Nucleus accumbens (tissue), 56 donors: ENCODE data around the gene MACROD2.

Experiments
- DNase-seq, 56 donors: peaks; one replicate each; lab custom pipeline; 2025; lab: John Stamatoyannopoulos, UW

MACROD2 gene

DNA sequence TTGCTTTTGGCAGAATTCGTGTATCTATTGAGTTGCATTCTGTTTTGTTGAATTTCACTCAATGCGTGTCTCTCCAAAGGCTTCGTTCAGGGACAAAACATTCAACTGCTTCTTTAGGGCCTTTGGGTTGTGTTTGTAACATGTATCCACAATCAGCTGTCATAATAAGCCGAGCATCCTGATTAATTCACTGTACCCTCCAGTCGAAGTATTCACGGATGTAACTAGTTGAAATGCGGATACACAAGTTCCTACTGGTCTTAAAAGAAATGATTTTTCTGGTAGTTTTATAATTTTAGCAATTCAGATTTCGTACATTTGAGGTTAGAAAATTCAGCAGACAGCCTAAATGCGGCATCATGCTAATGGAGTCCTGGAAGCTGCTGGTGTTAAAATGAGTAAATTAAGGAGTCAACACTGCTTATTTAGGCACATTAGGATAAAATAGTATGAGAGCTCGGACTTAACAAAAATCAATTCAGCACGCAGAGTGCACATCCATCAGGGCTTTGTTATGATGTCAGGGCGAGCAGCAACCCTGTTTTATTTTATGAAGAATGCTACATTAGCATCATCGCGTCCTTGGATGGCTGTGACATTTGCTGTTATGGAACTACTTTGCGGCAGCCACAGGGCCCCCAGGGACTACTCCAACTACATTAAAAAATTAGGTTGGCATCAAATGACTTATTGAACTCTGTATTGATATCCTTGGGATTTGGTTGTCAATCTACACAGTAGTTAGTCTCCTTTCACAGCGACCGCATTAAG, 831.4 kb downstream of the MACROD2 start:
- DNase-seq: no peak

DNA sequence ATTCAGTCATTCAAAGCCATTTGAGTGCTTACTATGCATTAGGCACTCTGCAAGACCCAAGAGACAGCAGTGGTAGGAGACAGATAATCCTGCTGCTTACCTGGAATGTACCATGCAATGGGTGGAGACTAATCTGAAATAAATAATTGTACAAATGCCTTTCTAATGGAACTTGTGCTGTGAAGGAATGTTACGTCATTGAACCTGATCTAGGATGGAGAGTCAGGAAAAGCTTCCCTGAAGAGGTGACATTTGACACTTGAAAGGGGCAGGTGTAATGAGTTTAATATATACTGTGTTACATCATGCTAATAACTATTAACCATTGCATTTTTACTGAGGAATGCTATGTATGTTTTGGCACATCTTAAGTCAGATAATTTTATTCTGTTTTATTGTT, 833.1 kb downstream of the MACROD2 start:
- no peak for DNase-seq

DNA sequence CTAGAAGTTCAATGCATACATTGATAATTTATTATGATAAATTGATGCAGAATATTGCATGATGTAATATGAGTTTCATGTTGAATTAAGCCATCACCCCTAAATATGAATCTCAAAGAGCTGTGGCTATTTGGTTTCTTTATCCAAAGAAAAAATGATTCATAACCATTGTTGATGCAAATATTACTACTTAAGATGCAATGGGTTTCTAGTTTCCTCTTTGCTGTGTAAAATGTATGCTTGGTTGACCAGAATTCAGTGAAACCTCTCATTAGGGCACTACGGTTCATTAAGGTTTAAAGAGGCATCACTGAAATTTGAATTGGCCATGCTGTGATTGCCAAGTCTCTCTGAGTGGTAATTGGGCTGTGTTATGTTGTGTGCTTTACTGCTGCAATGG, 834.6 kb downstream of the MACROD2 start:
- DNase-seq: no peak

DNA sequence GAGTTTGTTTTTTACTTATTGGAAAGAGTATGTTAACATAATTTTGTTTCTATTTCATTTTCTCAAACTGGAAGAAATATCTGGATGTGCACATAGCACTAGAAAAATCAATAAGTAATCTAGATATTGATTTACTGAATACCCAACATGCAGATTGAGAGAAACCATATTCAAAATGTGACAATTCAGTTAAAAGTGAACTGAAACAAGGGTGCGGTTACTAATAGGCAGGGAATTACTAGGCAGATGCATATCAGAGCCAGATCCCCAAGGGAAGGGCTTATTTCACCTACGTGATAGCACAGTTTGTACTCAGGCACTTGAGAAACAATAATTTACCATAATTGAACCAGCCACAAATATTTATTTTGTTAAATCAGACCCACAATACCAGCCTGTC, 835.1 kb downstream of the MACROD2 start:
- no peak for DNase-seq

DNA sequence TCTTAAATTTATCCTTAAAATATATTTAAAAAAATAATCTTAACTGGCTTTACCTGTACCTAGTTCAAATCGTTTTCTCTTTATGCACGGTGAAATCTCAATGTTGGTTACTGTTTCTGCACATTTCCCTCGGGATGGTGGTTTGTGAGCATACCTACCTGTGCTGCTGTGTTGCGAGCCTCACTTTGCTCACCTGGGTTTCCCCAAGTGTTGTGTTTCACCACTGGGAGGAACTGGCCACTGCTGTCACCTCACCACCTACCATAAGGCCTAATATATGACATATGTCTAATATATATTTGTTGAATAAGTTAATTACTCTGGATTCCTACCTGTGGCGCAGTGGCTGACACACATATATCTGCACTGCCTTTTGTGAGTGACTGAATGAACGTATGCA, 835.6 kb downstream of the MACROD2 start:
- DNase-seq: no peak

DNA sequence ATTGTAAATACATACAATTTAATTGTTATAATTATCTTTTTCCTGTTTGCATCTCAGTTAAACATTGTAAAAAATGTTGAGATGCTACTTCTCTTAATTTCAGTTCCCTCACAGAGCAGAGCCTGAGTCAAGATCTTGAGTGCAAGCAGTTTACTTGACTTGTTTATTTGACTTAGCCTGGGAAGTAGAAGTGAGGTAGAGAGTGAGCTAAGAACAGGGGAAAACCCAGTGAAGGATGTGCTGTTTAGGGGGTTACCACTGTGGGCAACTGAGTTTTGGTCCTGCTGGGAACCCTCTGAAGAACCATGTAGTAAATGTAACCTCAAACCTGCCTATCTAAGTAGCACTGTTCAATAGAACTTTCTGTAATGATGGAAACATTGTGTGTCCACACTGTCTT, 837.3 kb downstream of the MACROD2 start:
- no peak for DNase-seq

DNA sequence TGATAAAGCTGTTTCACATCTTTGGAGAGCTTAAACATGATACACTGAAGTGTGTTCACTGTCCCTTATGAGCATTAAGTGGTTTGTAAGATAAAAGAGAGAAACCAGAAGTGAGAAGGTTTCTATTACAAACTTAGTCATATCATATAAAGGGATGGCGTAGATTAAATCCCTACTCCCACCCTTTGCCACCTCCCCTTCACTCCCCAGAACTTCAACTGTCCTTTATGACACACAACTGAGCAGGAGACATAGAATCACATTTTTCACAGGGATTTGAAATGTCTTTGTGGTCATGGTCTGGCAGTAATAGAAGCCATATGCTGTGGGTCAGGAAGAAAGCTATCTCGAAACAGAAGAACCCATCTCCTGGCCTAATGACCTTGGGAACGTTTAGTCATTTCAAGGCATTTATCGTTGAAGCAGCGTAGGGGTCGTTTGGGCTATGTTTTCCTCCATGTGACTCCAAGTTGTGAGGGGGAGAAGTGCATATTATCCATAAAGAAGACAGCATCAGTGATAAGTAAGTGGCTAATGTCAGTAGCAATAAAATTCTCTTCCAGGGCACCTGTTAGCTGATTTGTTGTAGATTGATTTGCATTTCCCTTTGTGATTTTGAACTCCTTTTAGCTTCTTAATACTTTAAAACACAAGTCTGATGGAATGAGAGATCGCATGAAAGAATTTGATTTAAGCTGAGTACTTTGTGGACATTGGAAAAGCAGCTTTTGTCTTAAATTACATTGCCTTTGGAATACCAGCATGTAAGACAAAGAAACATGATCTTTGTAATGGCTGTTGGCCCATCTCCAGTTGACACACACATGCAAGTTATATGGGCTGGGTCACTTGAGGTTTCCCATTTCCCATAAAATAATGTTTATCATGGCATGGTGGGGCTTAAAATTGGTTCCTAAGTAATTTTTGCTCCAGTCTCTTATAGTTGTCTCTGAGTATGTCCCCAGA, 843.6 kb downstream of the MACROD2 start:
- no peak for DNase-seq

DNA sequence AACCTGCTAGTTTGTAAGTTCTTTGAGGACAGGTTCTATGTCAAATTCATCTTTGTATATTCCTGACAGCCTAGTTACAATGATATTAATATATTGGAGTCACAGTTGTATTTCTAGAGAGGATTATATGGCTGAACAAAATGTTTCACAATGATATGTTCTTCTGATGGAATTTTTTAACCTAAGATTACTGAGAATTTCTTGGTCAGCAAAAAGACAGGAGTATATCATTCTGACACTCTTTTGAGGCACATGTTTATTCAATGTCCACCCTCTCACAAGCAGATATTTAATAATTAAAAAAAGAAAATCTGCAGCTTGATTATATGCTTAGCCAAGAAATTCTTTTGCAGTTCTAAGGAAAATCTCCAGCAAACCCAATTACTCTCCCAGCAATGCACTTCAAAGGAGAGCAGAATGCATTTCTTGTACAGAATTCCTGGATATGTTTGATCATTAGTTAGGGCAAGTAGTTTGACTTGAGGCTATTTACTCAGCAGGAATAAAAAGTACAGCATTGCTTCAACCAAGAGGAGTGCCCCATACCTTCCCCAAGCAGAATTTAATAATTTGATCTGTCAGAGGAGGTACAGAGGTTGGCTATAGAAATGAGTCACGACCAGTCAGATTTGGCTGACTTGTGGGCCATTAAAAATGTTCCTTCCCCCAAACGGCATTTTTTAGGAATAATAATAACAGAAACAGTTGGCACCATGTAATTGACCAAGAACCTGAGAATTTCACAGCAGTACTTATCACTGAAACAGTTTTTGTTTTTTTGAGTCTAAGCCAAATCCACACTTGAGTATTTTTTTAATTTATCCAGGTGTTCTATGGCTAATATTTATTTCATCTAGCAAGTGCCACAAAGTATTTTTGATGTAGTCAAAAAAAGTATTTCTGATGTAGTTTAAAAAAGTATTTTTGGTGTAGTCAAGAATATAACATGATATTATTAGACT, 850.2 kb downstream of the MACROD2 start:
- DNase-seq: no peak

DNA sequence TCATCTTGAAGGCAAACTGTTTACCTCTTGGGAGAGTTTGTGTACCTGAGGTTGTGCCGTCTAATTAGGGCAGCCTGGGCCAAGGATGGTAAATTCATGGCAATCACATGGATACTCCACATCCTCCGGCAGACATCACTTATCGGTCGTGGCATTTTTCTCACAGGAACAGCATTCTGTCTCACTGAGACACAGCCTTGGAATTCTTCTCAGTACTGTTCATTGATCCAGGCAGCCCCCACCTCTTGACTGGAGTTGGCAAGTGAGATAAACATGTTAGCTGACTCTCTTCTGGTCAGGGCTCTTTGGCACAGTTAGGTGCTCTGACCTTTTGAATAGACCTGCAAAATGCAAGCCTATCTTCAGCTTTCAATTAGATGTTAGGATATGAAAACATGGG, 853.5 kb downstream of the MACROD2 start:
- DNase-seq: no peak

DNA sequence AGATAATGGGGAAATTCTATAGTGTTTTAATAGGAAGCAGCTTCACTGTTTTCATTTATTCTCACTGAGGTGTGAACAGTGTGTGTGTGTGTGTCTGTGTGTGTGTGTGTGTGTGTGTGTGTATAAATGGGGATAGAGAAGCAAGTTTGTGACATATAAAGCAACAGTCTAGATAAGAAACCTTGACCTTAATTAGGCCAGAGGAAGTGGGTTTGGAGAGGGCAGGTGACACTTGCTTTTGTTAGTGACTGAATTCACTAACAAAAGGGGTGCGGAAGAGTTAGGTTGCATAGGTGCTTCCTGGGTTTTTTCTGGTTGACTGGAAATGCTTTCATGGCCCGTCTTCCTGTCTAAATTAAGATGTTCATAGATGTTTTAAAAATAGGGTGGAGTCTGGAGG, 857.8 kb downstream of the MACROD2 start:
- DNase-seq: no peak

DNA sequence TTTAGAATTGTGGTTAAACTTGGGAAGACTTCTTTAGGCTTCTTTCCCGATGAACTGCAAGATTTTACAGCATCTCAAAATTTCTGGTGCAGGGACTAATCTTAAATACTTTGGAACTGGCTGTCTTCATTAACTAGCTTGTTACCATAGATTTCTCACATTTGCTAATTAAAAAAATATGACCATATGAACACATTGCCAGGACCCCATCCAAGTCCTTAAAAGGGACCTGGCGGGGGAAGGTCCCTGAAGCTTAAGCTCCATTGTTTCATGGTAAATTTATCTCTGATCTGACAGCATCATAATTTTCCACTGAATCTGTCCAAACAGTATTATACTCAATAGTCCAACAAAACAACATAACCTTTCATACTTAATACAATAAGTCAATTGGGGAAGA, 859.9 kb downstream of the MACROD2 start:
- no peak for DNase-seq

DNA sequence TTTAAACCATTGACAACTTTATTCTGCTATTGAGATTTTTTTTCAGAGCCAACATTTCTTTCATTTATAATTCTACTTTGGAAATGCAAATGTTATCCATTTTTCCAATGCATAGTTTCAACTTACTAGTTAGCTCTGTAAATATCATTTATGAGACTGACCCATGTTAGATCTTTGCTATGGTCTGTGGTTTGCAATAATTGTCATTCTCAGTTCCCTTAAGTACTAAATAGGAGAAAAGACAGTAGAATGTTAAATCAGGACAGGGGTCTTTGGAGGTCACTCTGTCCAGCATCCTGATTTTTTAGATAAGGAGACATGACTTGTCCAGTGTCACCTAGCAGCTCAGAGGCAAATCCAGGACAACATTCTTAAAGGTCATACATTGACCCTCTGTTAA, 864.3 kb downstream of the MACROD2 start:
- DNase-seq: no peak

DNA sequence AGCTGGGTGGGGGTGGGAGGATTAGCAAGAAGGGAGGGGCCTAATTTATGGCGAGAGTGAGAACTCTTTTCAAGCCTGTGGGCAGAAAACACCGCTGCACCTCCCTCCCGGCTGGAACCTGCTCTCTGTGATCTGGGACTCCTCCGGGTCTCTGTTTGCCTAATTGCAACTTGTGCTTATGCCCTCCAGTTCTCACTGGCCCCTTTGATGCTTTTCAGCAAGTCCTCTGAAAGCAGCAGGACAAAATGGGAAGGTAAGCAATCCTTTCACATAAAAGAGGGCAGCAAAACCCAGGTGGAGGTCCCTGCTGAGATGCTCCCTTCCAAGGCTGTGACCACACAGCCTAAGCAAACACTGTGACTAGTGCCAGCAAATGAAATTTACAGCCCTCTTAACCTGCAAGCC, 865.1 kb downstream of the MACROD2 start:
- DNase-seq: peak in 15 of 56 donors; percentile 0 to 28 (median 3)

DNA sequence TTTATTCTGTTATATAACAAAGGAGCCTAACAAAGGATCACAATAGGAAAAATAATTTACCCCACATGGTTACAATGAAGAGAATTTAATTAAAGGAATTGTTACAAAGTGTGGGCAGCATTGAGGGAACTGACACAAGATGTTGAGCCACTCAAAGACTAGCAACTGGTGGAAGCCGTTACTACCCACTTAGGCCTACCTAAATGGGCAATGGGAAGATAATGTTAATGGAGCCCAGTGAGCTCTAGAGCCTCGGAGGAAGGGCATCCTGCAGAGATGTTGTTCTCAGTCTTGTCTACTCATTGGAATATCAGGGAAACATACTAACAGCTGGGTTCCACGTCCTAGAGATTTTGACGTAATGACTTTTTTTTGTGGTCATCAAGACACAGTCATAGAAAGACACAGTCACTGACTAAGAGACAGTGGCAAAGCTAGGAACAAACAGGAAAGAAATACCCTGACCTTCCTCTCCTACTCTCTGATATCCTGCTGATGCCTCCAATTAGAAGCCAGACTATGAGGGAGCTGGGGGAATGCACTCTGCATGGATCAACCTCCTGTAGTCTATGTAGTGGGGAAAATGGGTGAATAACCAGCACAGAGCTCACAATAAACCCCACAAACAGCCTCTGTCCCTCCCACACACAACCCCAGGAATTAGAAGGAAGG, 865.8 kb downstream of the MACROD2 start:
- DNase-seq: no peak

DNA sequence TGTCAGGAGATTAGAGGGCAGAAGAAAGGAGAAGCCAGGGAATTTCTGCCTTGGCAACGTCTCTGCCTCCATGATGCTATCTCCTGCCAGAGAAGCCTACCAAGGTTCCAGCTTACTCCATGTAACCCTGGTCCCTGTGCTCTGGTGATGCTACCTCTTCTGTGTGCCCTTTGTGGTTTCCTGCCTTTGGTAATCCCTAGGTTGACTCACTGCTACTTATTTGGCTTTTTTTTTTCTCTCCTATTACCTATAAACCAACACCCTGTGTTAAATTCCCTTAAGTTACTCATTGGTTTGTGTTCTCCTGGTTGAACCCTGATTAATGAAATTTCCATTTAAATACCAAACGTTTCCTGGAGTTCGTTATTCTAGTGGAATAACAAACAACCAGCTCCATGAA, 869.9 kb downstream of the MACROD2 start:
- no peak for DNase-seq

DNA sequence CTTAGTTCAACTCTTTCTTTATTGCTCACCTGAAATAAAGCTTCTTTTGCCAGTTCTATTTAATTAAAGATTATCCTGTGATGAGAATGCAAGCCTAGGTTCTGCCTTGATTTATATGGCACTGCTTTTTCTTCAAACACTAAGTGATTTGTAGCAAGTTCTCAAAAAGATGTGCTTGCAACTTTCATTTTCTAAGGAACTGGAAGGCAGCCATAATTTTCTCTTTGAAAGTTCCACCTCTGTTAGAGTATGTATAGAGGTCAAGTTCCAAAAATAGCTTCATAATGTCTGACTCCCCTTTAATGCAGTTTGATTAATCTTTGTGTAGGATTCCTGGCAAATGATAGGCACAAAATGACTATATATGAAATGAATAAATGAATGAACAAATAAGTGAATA, 870.4 kb downstream of the MACROD2 start:
- no peak for DNase-seq

DNA sequence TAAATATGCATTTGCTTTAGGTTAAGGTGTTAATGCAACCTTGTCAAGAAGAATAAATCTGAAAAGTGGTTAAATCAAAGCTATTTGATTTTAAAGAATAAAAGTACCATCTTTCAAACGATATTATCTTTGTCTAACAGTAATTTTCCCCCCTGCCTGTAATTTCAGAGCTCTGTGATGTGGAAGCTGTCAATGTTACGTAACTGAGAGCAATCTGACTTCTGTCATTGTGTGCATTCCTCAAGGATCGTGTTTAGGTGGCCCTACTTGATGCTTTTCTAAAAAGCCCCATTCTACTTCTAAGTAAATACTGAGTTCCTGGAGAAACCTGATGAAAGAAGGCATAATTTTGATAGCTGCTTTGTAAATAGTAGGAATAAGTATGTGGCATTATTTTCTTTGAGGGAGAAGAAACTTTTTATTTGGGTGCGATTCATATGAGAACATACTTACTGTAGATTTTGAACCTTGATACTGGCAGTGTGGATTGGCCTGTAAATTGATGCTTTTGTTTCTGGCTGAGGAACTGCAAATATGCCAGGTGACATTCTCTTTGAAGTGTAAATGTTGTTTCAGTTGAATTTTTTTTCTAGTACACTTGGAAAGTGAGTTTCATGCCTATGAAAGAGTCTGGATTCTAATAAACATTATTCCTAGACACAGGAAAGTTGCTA, 871.7 kb downstream of the MACROD2 start:
- DNase-seq: no peak

DNA sequence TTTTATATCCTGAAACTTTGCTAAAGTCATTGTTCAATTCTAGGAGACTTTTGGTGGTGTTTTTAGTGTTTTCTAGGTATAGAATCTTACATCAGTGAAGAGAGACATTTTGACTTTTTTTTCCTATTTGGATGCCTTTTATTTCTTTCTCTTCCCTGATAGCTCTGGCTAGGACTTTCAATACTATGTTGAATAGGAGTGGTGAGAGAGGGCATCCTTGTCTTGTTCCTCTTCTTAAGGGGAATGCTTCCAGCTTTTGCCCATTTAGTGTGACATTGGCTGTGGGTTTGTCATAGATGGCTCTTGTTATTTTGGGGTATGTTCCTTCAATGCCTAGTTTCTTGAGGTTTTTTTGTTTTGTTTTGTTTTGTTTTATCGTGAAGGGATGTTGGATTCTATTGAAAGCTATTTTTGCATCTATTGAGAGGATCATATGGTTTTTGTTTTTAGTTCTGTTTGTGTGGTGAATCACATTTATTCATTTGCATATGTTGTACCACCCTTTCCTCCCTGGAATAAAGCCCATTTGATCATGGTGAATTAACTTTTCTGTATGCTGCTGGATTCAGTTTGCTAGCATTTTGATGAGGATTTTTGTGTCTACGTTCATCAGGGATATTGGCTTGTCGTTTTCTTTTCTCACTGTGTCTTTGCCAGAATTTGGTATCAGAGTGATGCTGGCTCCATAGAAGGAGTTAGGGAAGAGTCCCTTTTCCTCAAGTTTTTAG, 882.1 kb downstream of the MACROD2 start:
- no peak for DNase-seq

DNA sequence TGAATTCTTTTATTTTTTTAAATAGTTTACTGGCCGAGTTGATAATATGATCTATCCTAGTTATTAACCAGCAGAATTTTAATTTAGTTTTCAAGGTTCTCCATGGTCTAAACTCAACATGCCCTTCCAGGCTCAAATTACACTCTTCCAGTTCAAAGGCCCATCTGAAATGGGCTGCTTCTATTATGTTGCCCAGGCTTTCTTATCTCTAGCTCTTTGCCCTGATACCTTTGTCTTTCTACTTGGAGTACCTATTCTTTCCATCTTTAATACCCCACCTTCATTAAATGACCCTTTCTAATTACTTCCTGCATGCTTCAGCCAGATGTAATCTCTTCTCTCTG, 883.3 kb downstream of the MACROD2 start:
- DNase-seq: no peak
